Measurements from ENCODE around the gene PLAAT2. TPM values are rescaled to one million over a fixed set of nuclear protein-coding genes. Genes with fewer than 3 reads are reported as not detected.
A peak's percentile ranks its signal among the peaks of the same experiment; 100 is the strongest.

Gene PLAAT2
- total RNA-seq, 1 donor from 2014 or later: not detected

- no peak overlapping the region for H3K4me3 Mint-ChIP-seq (ENCODE audit: unreplicated experiment)
- H3K27me3 Mint-ChIP-seq (ENCODE audit: low read depth): no peaks in the 10 kb centered on the region
- TF ChIP-seq, protein P1, sequence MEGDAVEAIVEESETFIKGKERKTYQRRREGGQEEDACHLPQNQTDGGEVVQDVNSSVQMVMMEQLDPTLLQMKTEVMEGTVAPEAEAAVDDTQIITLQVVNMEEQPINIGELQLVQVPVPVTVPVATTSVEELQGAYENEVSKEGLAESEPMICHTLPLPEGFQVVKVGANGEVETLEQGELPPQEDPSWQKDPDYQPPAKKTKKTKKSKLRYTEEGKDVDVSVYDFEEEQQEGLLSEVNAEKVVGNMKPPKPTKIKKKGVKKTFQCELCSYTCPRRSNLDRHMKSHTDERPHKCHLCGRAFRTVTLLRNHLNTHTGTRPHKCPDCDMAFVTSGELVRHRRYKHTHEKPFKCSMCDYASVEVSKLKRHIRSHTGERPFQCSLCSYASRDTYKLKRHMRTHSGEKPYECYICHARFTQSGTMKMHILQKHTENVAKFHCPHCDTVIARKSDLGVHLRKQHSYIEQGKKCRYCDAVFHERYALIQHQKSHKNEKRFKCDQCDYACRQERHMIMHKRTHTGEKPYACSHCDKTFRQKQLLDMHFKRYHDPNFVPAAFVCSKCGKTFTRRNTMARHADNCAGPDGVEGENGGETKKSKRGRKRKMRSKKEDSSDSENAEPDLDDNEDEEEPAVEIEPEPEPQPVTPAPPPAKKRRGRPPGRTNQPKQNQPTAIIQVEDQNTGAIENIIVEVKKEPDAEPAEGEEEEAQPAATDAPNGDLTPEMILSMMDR (IDR thresholded peaks at IDR 0.05): no peak
- no peaks in the 10 kb centered on the region for H3K36me3 Mint-ChIP-seq (ENCODE audit: low read depth)
- no peaks in the 10 kb centered on the region for H3K9me3 Mint-ChIP-seq (ENCODE audit: low read depth)
- no peak for DNase-seq (ENCODE audit: low spot score)
- peaks cover 11% of the 10 kb centered on the region for H3K4me1 Mint-ChIP-seq (ENCODE audit: low read depth)
- H3K27ac Mint-ChIP-seq (ENCODE audit: unreplicated experiment): no peak overlapping the region
Observed at GRCh38 chr11:63511048-63511748, 52.0 kb downstream of the PLAAT2 start.

- H3K4me3 Mint-ChIP-seq (ENCODE audit: unreplicated experiment): no peak overlapping the region
- H3K27ac Mint-ChIP-seq (ENCODE audit: unreplicated experiment): no peak overlapping the region
- no peaks in the 10 kb centered on the region for H3K27me3 Mint-ChIP-seq (ENCODE audit: low read depth)
- no peaks in the 10 kb centered on the region for H3K36me3 Mint-ChIP-seq (ENCODE audit: low read depth)
- H3K4me1 Mint-ChIP-seq (ENCODE audit: low read depth): peaks cover 11% of the 10 kb centered on the region
- TF ChIP-seq, protein P1 (IDR thresholded peaks at IDR 0.05): no peak
- no peaks in the 10 kb centered on the region for H3K9me3 Mint-ChIP-seq (ENCODE audit: low read depth)
- no peak for DNase-seq (ENCODE audit: low spot score)
Observed at GRCh38 chr11:63510360-63511047, 52.7 kb downstream of the PLAAT2 start.

DNA sequence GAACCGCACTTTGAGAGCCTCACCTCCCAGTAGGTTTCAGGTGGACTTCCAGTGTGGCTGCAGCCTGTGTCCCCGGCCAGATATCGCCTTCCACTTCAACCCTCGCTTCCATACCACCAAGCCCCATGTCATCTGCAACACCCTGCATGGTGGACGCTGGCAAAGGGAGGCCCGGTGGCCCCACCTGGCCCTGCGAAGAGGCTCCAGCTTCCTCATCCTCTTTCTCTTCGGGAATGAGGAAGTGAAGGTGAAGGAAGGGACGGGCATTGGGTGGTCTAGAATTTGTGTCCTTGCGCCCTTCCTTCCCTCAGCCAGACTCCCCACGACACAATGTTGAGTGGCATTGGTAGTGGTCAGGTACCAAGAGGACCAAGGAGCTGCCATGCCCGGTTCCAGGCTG is 54.4 kb downstream of the PLAAT2 start:
- Mint-ChIP-seq H3K27ac (ENCODE audit: unreplicated experiment) (no peak overlapping the region), H3K36me3 (ENCODE audit: low read depth) (no peaks in the 10 kb centered on the region), H3K9me3 (ENCODE audit: low read depth) (no peaks in the 10 kb centered on the region), H3K27me3 (ENCODE audit: low read depth) (no peaks in the 10 kb centered on the region), H3K4me3 (ENCODE audit: unreplicated experiment) (no peak overlapping the region), H3K4me1 (ENCODE audit: low read depth) (peaks cover 11% of the 10 kb centered on the region)
- no peak for DNase-seq (ENCODE audit: low spot score)
- TF ChIP-seq, protein P1 (IDR thresholded peaks at IDR 0.05): no peak

DNA sequence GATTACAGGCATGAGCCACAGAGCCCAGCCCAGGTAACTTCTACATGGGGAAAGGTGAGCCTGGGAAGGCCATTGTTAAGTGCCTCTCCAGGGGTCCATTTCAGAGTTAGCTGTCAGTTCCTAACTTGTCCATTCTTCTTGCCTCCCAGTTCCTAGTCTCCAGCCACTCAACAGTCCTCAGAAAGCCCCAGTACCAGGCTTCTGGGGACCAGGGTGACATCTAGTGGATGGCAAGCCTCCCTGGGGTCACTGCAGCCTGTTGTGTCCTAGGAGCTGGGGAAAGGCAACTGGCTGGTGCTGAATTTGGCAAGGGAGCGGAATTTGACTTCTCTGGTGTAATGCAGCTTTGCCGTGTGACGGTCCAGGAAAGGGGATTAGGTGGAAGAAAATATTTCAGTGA is 55.2 kb downstream of the PLAAT2 start:
- Mint-ChIP-seq H3K27me3 (ENCODE audit: low read depth) (no peaks in the 10 kb centered on the region), H3K4me1 (ENCODE audit: low read depth) (peaks cover 11% of the 10 kb centered on the region), H3K27ac (ENCODE audit: unreplicated experiment) (no peak overlapping the region), H3K4me3 (ENCODE audit: unreplicated experiment) (no peak overlapping the region), H3K9me3 (ENCODE audit: low read depth) (no peaks in the 10 kb centered on the region), H3K36me3 (ENCODE audit: low read depth) (no peaks in the 10 kb centered on the region)
- no peak for DNase-seq (ENCODE audit: low spot score)
- TF ChIP-seq, protein P1 (IDR thresholded peaks at IDR 0.05): peak; percentile 58

GRCh38 chr11:63507511-63507910 is 55.7 kb downstream of the PLAAT2 start:
- Mint-ChIP-seq H3K9me3 (ENCODE audit: low read depth) (no peaks in the 10 kb centered on the region), H3K27ac (ENCODE audit: unreplicated experiment) (no peak overlapping the region)

More at GRCh38 chr11:63507511-63507910, 55.7 kb downstream of the PLAAT2 start:
- DNase-seq (ENCODE audit: low spot score): no peak
- Mint-ChIP-seq H3K4me3 (ENCODE audit: unreplicated experiment) (no peak overlapping the region), H3K36me3 (ENCODE audit: low read depth) (no peaks in the 10 kb centered on the region), H3K27me3 (ENCODE audit: low read depth) (no peaks in the 10 kb centered on the region), H3K4me1 (ENCODE audit: low read depth) (peaks cover 11% of the 10 kb centered on the region)
- TF ChIP-seq, protein P1 (IDR thresholded peaks at IDR 0.05): no peak

Data from chondrocyte (in vitro differentiated cells).